ENCODE data around the gene CLASP2.

DNA sequence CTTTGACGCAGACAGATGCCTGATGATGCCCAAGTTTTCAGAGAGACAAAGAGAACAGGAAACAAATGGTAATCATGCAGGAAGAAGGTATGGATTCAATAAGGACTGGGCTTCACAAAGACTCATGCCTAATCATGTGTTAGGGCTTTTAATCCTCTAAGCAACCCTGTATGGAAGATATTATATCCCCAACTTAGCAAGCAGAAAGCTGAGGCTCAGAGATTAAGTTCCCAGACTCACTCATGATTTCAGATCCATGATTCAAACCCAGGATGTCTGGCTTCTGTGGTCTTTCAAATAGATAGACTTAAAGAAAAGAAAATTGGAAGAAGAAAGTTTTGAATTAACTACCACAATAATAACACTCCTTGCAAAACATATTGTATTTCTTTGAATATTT is 4.1 kb upstream of the CLASP2 start:
- TF ChIP-seq, protein P1, sequence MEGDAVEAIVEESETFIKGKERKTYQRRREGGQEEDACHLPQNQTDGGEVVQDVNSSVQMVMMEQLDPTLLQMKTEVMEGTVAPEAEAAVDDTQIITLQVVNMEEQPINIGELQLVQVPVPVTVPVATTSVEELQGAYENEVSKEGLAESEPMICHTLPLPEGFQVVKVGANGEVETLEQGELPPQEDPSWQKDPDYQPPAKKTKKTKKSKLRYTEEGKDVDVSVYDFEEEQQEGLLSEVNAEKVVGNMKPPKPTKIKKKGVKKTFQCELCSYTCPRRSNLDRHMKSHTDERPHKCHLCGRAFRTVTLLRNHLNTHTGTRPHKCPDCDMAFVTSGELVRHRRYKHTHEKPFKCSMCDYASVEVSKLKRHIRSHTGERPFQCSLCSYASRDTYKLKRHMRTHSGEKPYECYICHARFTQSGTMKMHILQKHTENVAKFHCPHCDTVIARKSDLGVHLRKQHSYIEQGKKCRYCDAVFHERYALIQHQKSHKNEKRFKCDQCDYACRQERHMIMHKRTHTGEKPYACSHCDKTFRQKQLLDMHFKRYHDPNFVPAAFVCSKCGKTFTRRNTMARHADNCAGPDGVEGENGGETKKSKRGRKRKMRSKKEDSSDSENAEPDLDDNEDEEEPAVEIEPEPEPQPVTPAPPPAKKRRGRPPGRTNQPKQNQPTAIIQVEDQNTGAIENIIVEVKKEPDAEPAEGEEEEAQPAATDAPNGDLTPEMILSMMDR (IDR thresholded peaks at IDR 0.05; ENCODE audit: insufficient read depth, low read depth, low read length): no peak
- no peak for TF ChIP-seq EZH2 (IDR thresholded peaks at IDR 0.05; ENCODE audit: insufficient read depth, low read length)
